WTC11 (cell line): ENCODE results near the gene LARP4. TPM values are rescaled to one million over a fixed set of nuclear protein-coding genes. Genes with fewer than 3 reads are reported as not detected.

Experiments
- ATAC-seq: fragments of 200-7000 bp; cut with Tn5 transposase; 2 replicates; pipeline ENCODE4 v1.10.0; 2021; ENCODE audit warnings: mild to moderate bottlenecking, moderate library complexity
- CTCF ChIA-PET: fragments of 300-600 bp; sonication (Branson Sonifier 250); formaldehyde crosslinking; loops from one replicate; lab custom pipeline; 2021; ENCODE audit warnings: antibody characterized with exemption; lab: Charles Lee
- POLR2A ChIA-PET: fragments of 350-600 bp; sonication (Branson Sonifier 250); formaldehyde crosslinking; loops from one replicate; lab custom pipeline; 2021; ENCODE audit warnings: antibody characterized with exemption; lab: Charles Lee
- DNase-seq: peaks from one replicate; pipeline ENCODE4 v3.0.0; 2021; ENCODE audit warnings: low spot score
- H3K27ac Mint-ChIP-seq: 2 replicates; pipeline ENCODE4 v1.8.0; 2021; ENCODE audit warnings: mixed read lengths
- H3K27me3 Mint-ChIP-seq: 2 replicates; pipeline ENCODE4 v1.8.0; 2021; ENCODE audit warnings: low read depth, mild to moderate bottlenecking, moderate library complexity, mixed read lengths
- H3K36me3 Mint-ChIP-seq: 2 replicates; pipeline ENCODE4 v1.8.0; 2021; ENCODE audit warnings: mixed read lengths
- H3K4me1 Mint-ChIP-seq: 2 replicates; pipeline ENCODE4 v1.8.0; 2022; ENCODE audit warnings: mixed read lengths
- H3K4me3 Mint-ChIP-seq: 2 replicates; pipeline ENCODE4 v1.8.0; 2021; ENCODE audit warnings: mild to moderate bottlenecking, moderate library complexity, mixed read lengths
- H3K9me3 Mint-ChIP-seq: 2 replicates; pipeline ENCODE4 v1.8.0; 2021; ENCODE audit warnings: mixed read lengths
- CREM ChIP-seq: sonication (generic); formaldehyde crosslinking; IDR thresholded peaks from 2 replicates; pipeline ENCODE4 v1.8.1; 2022; ENCODE audit warnings: mild to moderate bottlenecking, missing genetic modification reagents, moderate library complexity
- GABPB1 ChIP-seq: sonication (generic); formaldehyde crosslinking; IDR thresholded peaks from 2 replicates; pipeline ENCODE4 v1.8.1; 2023; ENCODE audit warnings: mild to moderate bottlenecking, missing genetic modification reagents
- GTF2I ChIP-seq: fragments of 250-450 bp; sonication (Bioruptor Pico); conservative IDR thresholded peaks from 2 replicates; pipeline ENCODE4 v1.4.0; 2021; ENCODE audit warnings: mild to moderate bottlenecking
- NFATC4 ChIP-seq: fragments of 250-450 bp; sonication (Bioruptor Pico); IDR thresholded peaks from 2 replicates; pipeline ENCODE4 v1.9.0; 2021; ENCODE audit warnings: mild to moderate bottlenecking
- RELA ChIP-seq: sonication (generic); formaldehyde crosslinking; IDR thresholded peaks from 2 replicates; pipeline ENCODE4 v1.8.1; 2022; ENCODE audit warnings: missing genetic modification reagents, mild to moderate bottlenecking, borderline replicate concordance
- SP1 ChIP-seq: sonication (generic); formaldehyde crosslinking; conservative IDR thresholded peaks from 2 replicates; pipeline ENCODE4 v1.8.1; 2022; ENCODE audit warnings: missing genetic modification reagents
- ZBTB21 ChIP-seq: sonication (generic); formaldehyde crosslinking; IDR thresholded peaks from 2 replicates; pipeline ENCODE4 v1.8.1; 2023; ENCODE audit warnings: mild to moderate bottlenecking, missing genetic modification reagents, borderline replicate concordance
- ZNF232 ChIP-seq: sonication (generic); formaldehyde crosslinking; IDR thresholded peaks from 2 replicates; pipeline ENCODE4 v1.8.0; 2022; ENCODE audit warnings: mild to moderate bottlenecking, missing genetic modification reagents
- ZNF396 ChIP-seq: fragments of 250-450 bp; sonication (Bioruptor Pico); IDR thresholded peaks from 2 replicates; pipeline ENCODE4 v1.8.0; 2021; ENCODE audit warnings: mild to moderate bottlenecking, moderate library complexity, borderline replicate concordance
- total RNA-seq: library from RNA; stranded (reverse); gene quantifications from 3 replicates; pipeline ENCODE4 v1.2.3, GENCODE V29; 2021
- TF ChIP-seq, protein P1 (sequence below): fragments of 250-450 bp; sonication (Bioruptor Pico); IDR thresholded peaks from 2 replicates; pipeline ENCODE4 v1.9.0; 2021; ENCODE audit warnings: mild to moderate bottlenecking
- TF ChIP-seq, protein P2 (sequence below): fragments of 250-450 bp; sonication (Bioruptor Pico); IDR thresholded peaks from 2 replicates; pipeline ENCODE4 v1.9.0; 2021; ENCODE audit warnings: mild to moderate bottlenecking, borderline replicate concordance
- TF ChIP-seq, protein P3 (sequence below): sonication (generic); formaldehyde crosslinking; conservative IDR thresholded peaks from 2 replicates; pipeline ENCODE4 v1.8.1; 2023; ENCODE audit warnings: mild to moderate bottlenecking, low read depth, missing genetic modification reagents, moderate library complexity
- TF ChIP-seq, protein P4 (sequence below): fragments of 250-450 bp; sonication (Bioruptor Pico); IDR thresholded peaks from 2 replicates; pipeline ENCODE4 v1.9.0; 2021; ENCODE audit warnings: mild to moderate bottlenecking

Gene LARP4
- total RNA-seq, 1 experiment from 2014 or later: 73.9 TPM

- Mint-ChIP-seq H3K27ac (no peak overlapping the region), H3K4me1 (no peaks in the 10 kb centered on the region), H3K27me3 (no peaks in the 10 kb centered on the region), H3K4me3 (no peak overlapping the region), H3K9me3 (no peaks in the 10 kb centered on the region), H3K36me3 (no peaks in the 10 kb centered on the region)
- ChIA-PET POLR2A (interaction anchor here (0.6 kb wide), 1 partner anchor 100 kb away, joined by 3 read pairs; no protein-coding TSS in a partner anchor), CTCF (no interaction called here)
- ATAC-seq: peak; percentile 80
- TF ChIP-seq CREM (no peak), ZNF232 (CRISPR knock-in tag) (no peak), SP1 (CRISPR knock-in tag) (no peak), NFATC4 (CRISPR knock-in tag) (no peak)
- TF ChIP-seq, protein P1, sequence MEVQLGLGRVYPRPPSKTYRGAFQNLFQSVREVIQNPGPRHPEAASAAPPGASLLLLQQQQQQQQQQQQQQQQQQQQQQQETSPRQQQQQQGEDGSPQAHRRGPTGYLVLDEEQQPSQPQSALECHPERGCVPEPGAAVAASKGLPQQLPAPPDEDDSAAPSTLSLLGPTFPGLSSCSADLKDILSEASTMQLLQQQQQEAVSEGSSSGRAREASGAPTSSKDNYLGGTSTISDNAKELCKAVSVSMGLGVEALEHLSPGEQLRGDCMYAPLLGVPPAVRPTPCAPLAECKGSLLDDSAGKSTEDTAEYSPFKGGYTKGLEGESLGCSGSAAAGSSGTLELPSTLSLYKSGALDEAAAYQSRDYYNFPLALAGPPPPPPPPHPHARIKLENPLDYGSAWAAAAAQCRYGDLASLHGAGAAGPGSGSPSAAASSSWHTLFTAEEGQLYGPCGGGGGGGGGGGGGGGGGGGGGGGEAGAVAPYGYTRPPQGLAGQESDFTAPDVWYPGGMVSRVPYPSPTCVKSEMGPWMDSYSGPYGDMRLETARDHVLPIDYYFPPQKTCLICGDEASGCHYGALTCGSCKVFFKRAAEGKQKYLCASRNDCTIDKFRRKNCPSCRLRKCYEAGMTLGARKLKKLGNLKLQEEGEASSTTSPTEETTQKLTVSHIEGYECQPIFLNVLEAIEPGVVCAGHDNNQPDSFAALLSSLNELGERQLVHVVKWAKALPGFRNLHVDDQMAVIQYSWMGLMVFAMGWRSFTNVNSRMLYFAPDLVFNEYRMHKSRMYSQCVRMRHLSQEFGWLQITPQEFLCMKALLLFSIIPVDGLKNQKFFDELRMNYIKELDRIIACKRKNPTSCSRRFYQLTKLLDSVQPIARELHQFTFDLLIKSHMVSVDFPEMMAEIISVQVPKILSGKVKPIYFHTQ (CRISPR knock-in tag): no peak
- TF ChIP-seq, protein P2, sequence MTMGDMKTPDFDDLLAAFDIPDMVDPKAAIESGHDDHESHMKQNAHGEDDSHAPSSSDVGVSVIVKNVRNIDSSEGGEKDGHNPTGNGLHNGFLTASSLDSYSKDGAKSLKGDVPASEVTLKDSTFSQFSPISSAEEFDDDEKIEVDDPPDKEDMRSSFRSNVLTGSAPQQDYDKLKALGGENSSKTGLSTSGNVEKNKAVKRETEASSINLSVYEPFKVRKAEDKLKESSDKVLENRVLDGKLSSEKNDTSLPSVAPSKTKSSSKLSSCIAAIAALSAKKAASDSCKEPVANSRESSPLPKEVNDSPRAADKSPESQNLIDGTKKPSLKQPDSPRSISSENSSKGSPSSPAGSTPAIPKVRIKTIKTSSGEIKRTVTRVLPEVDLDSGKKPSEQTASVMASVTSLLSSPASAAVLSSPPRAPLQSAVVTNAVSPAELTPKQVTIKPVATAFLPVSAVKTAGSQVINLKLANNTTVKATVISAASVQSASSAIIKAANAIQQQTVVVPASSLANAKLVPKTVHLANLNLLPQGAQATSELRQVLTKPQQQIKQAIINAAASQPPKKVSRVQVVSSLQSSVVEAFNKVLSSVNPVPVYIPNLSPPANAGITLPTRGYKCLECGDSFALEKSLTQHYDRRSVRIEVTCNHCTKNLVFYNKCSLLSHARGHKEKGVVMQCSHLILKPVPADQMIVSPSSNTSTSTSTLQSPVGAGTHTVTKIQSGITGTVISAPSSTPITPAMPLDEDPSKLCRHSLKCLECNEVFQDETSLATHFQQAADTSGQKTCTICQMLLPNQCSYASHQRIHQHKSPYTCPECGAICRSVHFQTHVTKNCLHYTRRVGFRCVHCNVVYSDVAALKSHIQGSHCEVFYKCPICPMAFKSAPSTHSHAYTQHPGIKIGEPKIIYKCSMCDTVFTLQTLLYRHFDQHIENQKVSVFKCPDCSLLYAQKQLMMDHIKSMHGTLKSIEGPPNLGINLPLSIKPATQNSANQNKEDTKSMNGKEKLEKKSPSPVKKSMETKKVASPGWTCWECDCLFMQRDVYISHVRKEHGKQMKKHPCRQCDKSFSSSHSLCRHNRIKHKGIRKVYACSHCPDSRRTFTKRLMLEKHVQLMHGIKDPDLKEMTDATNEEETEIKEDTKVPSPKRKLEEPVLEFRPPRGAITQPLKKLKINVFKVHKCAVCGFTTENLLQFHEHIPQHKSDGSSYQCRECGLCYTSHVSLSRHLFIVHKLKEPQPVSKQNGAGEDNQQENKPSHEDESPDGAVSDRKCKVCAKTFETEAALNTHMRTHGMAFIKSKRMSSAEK (CRISPR knock-in tag): no peak
- TF ChIP-seq, protein P3, sequence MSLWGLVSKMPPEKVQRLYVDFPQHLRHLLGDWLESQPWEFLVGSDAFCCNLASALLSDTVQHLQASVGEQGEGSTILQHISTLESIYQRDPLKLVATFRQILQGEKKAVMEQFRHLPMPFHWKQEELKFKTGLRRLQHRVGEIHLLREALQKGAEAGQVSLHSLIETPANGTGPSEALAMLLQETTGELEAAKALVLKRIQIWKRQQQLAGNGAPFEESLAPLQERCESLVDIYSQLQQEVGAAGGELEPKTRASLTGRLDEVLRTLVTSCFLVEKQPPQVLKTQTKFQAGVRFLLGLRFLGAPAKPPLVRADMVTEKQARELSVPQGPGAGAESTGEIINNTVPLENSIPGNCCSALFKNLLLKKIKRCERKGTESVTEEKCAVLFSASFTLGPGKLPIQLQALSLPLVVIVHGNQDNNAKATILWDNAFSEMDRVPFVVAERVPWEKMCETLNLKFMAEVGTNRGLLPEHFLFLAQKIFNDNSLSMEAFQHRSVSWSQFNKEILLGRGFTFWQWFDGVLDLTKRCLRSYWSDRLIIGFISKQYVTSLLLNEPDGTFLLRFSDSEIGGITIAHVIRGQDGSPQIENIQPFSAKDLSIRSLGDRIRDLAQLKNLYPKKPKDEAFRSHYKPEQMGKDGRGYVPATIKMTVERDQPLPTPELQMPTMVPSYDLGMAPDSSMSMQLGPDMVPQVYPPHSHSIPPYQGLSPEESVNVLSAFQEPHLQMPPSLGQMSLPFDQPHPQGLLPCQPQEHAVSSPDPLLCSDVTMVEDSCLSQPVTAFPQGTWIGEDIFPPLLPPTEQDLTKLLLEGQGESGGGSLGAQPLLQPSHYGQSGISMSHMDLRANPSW: no peak
- TF ChIP-seq, all 79 proteins: peak for 0
- no peak for DNase-seq
Measured at GRCh38 chr12:50353404-50353803, 47.3 kb upstream of the LARP4 start.

DNA sequence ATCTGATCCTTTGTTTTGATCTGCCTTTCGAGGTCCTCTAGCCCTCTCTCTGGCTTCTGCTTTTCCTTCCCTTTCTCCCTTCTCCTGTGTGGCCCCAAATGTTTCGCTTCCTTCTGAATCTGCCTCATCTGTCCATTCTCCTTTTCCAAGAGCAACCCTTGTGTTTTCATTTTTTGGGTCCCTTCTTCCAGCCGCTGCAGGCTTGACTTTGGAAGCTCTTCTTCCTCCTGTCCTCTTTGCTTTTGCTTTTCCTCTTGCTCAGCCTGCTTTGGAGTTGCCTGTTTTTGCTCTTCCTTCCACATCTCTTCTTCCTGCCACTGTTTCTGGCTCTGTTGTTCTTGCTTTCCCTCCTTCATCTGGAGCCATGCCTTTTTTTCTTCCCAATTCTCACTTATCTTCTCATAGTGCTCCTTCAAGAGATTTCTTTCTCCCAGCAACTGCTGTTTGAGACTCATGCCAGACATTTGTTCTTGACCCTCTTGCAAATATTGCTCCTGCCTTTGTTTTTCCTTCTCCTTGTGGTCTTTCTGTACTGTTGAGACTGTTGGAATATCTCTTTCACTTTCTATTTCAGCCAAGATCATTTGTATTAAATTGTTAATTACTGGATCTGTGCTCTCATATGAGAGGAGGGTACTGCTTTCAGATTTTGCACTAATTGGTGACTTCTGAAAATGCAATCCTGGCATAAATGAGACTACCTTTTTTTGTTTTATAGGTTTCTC, 46.7 kb upstream of the LARP4 start:
- H3K4me3 Mint-ChIP-seq: no peak overlapping the region
- CTCF ChIA-PET: no interaction called here
- TF ChIP-seq GTF2I: no peak
- TF ChIP-seq ZNF396 (CRISPR knock-in tag): no peak
- TF ChIP-seq RELA (CRISPR knock-in tag): no peak
- no peak for TF ChIP-seq GABPB1
- TF ChIP-seq ZBTB21: no peak
- TF ChIP-seq, protein P4, sequence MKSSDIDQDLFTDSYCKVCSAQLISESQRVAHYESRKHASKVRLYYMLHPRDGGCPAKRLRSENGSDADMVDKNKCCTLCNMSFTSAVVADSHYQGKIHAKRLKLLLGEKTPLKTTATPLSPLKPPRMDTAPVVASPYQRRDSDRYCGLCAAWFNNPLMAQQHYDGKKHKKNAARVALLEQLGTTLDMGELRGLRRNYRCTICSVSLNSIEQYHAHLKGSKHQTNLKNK (CRISPR knock-in tag): no peak
- no peaks in the 10 kb centered on the region for H3K9me3 Mint-ChIP-seq
- H3K27ac Mint-ChIP-seq: no peak overlapping the region
- DNase-seq (no peak), ATAC-seq (no peak)
- POLR2A ChIA-PET: interaction anchor here (0.6 kb wide), 1 partner anchor 100 kb away, joined by 3 read pairs; no protein-coding TSS in a partner anchor
- H3K4me1 Mint-ChIP-seq: no peaks in the 10 kb centered on the region
- no peaks in the 10 kb centered on the region for H3K36me3 Mint-ChIP-seq
- no peaks in the 10 kb centered on the region for H3K27me3 Mint-ChIP-seq
